HG03175 (cell line): ENCODE measurements around the gene NSUN3.

Experiments
- ATAC-seq: cut with Tn5 transposase; IDR thresholded peaks from one replicate; pipeline ENCODE4 v1.9.1; 2021; ENCODE audit warnings: mild to moderate bottlenecking, moderate library complexity; ENCODE audit not compliant: unreplicated experiment

Gene NSUN3

GRCh38 chr3:94176988-94177745 is 114.3 kb downstream of the NSUN3 start:
- ATAC-seq, result no peak
